Stimulated activated CD4-positive, alpha-beta T cell treated with anti-CD3 and anti-CD28 coated beads, TNF-alpha, amount 100 ng/mL, for 1 hour (primary cell): ENCODE data around the gene METTL22.
"Not testable (repeated sequence)": the region's sequence is repeated elsewhere in the genome, so short reads cannot be mapped to it uniquely, and the experiment has no call there.

Experiments
- DNase-seq, 3 donors: peaks; one replicate each; pipeline ENCODE4 v3.0.0-alpha.2; 2020; ENCODE audit warnings: low read depth in 3 of 3, low spot score in 1 of 3

The METTL22 gene

DNA sequence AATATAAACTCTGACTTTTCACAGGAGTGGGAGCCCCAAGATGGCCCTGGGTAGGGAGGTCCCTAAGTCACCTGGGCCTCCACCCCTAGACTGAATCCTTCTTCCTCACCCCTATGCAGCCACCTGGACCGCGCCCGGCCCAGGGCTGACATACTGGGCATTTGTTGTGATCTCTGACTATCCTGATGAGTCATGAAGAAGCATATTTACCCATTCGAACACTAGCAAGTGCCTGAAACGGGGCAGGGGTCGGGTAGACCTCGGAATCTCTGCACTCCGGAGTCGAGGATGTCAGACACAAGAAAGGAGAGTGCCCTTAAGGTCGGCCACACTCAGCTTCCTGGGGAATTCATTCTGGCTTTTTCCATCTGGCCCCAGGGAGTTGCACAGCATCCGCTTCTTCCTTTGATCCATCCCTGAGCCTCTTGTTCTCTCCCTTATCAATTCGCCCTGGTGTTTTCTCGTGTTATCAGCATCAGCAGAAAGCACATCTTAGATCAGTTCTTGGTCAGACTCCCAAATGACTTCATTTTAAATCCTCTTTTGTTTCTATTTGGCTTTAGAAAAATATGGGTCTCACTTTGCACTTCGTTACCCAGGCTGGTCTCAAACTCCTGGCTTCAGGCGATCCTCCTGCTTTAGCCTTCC lies 10.4 kb downstream of the METTL22 start:
- DNase-seq, result no peak

DNA sequence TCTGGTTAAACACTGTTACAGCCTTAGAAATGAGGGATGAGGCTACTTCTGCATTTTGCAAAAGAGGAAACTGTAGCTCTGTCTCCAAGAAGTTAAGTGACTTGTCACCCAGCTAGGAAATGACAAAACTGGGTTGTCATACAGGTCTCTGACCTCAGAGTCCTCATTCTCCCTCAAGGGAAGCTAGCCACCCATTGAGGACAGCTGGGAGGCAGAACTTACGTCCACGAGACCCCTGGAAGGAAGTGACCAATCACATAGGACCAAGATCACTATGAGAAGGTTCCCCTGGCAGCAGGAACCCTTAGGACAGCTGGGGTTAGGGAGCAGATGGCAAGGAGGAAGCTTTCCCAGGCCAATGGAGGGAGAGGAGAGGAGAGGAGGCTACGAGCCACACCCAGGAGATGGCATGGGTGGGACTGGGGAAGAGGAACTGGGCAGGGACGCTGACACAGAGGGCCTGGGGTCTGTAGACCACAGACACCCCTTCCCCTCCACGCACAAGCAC lies 11.2 kb downstream of the METTL22 start:
- DNase-seq, result no peak

DNA sequence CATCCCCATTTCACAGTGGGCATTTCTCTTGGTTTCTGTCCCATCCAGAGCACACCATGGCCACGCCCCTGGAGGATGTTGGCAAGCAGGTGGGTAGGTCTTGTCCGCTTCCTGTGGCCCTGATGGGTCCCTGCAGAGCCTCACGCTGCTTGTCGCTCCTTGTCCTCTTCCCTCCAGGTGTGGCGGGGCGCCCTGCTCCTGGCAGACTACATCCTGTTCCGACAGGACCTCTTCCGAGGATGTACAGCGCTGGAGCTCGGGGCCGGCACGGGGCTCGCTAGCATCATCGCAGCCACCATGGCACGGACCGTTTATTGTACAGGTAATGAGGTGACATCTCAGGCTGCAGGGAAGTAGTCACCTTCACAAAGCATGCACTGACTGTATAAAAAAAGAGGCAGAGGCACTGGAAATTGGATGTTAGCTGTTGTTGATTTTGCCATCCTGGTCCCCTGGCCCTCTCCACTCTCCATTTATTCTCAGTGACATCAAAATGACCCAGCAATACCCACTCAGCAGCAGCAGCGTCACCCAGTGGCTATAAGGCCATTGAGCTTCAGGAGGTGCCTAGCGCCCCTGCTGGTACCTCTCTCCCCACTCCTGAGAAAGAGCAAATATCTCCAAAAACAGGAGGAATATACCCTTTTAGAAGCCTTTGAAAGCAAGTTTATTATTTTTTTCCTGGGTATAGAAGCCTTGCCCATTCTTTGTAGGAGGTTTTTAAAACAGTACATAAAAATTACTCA lies 13.7 kb downstream of the METTL22 start:
- no peak for DNase-seq

DNA sequence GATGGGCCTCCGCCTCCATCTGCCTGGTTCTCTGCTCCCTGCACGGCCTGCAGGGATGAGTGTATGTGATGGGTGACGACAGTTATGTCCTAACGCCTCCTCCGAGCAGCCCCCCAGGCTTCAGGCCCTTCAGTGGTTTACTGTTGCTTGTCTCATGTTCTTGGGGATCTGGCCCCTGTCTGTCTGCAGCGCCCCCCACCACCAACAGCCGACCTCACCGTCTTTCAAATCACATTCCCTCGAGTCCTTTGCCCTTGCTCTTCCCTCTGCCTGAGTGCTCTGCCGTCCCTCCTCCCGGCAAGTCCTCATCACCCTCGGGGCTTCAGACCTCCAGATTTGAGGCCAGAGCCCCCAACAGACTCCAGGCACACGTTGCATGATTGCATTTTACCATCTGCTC lies 18.2 kb downstream of the METTL22 start:
- DNase-seq, result no peak

DNA sequence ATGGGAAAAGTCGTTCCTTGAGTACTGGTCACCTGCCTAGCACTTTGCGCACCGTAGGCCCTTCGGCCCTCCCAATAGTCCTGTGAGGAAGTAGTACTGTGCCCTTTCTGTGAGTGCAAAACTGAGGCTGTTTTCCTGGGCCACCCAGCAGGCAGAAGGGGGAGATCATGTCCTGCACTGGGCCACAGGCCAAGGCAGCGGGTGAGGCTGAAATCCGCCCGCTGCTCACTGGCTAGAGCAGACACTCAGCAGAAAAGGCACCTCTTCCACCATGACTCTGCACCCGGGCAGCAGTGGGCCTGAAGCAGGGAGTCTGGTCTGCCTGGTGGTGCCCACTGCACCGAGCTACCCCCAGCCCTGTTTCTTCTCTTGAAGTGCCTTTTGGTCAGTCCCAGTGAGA lies 20.2 kb downstream of the METTL22 start:
- no peak for DNase-seq

DNA sequence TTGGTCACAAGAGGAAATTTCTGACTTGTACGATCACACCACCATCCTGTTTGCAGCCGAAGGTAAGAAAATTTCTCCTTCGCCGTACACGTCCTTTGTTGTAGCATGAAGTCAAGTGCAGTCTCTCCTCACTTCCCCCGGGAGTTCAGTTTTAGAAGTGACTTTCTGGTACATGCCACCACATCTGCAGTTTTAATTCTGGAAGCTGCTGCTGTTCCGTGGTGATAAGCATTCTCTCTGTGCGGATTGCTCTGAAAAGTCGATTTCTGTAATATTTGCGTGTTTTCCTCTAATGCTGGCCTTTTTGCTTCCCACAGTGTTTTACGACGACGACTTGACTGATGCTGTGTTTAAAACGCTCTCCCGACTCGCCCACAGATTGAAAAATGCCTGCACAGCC lies 20.6 kb downstream of the METTL22 start:
- DNase-seq, result no peak

DNA sequence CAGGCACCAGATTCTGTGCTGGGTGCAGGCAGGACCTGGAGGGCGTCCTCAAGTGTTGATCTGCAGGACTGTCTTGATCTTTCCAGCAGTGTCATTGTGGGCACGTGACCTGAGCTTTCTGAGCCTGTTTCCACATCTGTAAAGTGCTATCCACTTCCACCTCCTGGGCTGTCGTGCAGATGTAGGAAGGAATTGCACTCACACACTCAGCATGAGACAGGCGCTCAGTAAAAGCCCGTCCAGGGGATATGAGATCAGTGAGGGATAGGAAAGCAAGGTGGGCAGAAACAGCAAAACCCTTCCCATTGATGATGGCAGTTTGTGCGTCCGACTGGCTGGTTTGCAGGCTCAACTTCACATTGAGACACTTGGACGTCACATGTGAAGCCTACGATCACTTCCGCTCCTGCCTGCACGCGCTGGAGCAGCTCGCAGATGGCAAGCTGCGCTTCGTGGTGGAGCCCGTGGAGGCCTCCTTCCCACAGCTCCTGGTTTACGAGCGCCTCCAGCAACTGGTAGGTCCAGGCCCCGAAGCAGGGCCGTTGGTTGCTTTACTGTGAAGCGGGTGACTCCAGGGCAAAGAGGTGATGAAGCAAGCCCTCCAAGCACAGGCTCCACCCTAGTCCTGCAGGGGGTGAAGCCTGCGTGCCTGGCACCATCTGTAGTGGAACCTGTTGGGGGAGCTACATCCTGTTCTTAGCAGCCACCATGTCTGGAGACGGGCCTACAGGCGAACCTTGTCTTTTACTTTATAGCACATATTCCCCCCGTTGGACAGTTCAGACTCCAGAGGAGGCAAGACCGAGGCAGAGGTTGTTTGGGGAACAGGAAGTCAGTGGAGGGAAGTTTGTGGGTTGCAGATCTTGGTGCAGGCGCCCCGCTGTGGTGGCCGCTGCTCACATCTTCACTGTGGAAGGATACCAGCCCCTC lies 23.0 kb downstream of the METTL22 start:
- no peak for DNase-seq

DNA sequence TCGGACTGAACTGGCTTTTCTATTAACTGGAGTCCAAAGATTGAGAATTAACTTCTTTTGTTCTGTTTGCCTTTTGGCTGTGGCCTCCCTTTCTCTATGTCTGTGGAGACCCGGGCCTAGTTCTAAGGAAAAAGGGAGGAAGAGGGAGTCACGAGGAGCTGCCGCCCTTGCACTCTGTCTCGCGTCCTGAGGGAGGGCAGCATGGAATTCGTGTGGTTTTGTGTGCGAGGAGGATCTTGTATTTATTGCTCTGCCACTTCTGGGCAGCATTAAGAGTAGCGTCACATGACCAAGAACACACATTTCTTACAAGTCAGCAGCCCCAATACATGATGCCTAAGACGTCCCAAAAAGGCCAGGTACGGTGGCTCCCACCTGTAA lies 23.6 kb downstream of the METTL22 start:
- no peak for DNase-seq

DNA sequence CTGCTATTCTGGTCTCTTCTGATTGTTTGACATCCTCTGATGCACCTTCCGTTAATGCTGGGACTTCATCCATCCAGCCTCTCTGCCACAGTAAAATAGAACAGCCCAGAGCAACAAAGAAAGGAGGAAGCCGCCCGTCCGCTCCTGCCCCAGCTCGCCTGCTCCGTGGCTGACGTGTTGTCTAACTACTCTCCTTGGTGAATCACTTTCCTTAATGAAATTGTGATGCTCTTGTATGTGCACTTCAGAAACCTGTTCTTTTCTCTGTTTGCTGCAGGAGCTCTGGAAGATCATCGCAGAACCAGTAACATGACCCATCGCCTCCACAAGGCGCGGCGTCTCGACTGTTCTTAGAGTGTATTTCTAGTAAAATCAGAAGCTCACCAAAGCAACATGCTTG lies 24.3 kb downstream of the METTL22 start:
- DNase-seq, result no peak

DNA sequence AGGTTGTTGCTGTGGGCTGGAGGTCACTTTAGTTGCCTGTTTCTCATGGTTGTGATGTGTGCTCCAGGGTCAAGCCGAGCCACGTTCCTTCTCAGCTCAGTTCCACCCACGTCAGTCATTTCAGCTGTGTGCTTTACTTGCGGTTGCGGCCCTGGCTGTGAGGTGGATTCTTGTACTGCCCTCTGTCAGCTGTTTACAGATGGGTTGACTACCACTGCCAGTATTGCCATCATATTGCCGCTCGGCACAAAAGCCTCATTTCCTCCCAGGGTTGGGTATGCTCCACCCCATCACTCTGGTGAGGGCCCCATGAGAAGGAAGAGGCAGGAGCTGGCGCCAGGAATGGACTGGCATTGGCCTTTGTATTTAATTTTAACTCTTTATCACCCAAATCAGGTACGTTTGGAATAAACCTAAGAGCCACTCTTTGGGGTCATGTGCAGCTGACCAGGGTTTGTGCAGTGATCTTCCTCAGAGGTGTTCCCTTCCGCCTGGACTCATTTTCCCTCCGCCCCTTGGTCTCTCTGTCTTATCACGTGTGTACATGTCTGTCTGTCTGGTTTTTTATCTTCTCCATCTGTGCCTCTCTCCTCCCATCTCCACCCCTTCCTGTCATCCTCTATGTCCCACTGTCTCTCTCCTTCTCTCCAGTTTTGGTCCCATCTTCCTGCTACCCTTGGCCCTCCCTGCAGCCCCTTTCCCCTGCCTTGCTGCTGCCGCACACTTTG lies 25.0 kb downstream of the METTL22 start:
- no peak for DNase-seq

DNA sequence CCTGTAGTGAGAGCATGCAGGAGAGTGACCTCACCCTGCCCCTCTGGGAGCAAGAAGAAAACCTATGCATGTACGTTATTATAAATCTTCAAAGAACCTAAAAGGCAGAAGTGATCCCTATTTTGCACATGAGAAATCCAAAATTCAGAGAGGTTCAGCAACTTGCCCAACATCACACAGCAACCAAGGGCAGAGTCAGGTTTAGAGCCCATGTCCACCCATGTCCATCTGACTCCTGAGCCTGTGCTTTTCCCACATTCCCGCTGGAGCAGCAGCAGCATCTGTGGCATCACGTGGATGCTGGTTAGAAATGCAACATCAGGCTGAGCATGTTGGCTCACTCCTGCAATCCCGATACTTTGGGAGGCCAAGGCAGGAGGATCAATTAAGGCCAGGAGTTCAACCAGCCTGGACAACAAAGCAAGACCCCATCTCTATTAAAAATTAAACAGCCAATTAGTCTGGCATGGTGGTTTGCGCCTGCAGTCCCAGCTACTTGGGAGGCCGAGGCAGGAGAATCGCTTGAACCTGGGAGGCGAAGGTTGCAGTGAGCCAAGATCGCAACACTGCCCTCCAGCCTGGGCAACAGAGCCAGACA lies 26.3 kb downstream of the METTL22 start:
- DNase-seq, result no peak

DNA sequence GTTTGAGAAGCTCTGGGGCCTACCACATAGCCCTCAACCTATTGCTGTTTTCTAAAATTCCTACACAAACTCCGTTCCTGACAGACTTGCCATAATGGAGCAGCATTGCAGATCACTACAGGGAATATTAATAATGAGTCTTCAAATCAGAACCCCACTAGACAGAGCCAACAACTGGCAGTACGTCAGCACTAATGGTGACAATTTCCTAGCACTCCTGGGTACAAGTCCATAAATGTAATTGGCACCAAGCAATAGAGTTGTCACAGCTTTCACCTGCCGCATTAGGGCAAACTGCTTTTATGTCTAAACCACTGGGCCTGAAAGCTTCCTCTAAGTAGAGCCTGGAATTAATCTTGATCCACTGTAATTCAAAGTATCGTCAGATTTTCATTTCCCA lies 27.4 kb downstream of the METTL22 start:
- DNase-seq, result no peak

DNA sequence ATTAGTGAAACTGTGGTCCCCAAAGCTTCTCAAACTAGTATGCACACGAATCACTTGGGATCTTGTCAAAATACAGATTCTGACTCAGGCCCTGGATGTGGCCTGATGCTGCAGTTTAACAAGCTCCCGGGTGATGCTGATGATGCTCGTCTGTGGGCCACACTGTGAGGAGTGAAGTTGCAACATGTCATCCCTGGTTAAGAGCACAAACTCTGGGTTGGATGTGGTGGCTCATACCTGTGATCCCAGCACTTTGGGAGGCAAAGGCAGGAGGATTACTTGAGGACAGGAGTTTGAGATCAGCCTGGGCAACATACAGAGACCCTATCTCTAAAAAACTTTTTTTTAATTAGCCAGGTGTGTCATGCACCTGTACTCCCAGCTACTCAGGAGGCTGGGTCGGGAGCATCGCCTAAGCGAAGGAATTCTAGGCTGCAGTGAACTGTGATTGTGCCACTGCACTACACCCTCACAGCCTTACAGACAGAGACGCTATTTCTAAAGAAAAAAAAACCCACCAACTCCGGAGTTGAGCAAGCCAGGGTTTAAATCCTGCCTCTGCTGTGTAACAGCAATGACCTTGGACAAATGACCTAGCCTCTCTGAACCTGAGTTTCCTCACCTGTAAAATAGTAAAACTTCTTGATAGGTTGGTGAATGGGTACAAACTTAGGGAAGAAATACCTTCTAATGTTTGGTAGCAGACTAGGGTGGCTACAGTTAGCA lies 28.5 kb downstream of the METTL22 start:
- no peak for DNase-seq

DNA sequence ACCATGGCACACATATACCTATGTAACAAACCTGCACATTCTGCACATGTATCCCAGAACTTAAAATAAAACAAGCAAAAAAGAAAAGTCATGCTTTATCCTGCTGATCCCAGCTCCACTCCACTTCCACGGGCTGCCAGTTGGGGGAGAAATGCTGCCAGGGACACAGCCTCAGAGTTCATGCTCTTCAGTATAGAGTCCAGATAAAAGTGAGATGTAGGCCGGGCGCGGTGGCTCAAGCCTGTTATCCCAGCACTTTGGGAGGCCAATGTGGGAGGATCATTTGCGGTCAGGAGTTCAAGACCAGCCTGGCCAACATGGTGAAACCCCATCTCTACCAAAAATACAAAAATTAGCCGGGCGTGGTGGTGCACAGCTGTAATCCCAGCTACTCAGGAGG lies 30.5 kb downstream of the METTL22 start:
- not testable (repeated sequence) for DNase-seq

DNA sequence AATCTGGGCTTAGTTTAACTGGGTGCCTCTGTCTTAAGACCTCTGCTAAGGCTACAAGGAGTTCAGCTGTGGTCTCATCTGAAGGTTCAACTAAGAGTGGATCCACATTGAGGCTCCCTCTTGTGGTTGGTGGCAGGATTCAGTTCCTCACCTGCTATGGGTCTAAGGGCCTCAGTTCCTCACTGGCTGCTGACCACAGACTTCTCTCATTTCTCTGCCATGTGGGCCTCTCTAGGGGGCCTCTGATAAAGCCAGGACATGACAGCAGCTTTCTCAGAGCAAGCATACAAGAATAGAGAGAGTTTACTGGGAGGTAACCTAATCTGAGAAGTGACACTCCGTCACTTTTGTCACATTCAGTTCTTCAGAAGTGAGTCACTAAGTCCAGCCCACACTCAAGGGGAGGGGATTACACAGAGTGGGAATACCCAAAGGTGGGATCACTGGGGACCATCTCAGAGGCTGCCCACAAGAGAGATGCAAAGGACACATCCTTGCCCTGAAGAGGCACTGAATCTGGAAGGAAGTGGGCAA lies 33.8 kb downstream of the METTL22 start:
- DNase-seq, result no peak

DNA sequence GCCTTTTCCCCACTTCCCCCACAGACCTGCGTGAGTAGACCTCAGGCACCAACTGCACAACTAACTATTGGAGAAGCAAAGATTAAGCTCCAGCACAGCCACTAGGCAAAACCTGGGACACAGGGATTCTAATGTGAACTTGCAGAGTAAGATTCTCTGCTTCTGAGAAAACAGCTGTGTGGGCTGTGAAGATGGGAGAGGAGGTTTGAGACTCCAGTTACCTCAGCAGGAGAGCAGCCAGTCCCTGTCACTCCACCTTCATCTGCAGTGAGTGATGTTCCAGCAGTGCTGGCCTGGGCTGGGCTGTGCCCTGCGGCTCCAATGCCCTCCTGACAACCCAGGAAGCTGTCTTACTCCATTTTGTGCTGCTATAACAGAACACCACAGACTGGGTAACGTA lies 34.9 kb downstream of the METTL22 start:
- DNase-seq, result no peak

DNA sequence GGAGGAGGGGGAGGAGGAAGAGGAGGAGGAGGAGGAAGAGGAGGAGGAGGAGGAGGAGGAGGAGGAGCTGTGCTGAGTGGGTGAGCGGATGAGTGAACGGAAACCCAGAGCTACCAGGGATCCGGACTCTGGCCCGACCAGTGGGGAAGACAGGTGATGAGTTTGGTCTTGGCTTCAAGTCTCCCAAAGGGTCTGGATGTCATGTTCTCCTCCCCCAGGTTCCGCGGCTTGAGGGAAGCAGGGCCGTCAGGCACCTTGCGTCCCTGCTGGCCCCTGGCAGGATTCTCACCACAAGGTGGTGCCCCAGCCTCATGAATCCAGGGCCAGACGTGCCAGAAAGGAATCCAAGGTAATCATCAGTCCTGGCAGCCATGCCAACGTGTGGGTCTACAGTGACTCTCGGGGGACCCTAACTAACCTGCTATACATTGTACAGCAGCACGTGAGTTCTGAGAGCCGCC lies 39.4 kb downstream of the METTL22 start:
- peak in 2 of 3 donors; percentile 13 to 21 for DNase-seq

DNA sequence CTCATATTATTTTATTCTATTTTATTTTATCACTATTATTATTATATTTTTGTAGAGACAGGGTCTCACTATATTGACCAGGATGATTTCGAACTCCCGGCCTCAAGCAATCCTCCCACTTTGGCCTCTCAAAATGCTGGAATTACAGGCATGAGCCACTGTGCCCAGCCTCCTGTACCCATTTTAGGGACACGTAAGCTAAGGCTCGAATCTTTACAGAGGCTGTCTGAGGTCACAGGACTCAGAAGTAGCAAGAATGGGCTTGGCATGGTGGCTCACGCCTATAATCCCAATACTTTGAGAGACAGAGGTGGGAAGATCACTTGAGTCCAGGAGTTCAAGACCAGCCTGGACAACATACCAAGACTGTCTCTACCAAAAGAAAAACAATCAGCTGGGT lies 40.2 kb downstream of the METTL22 start:
- DNase-seq, result no peak

DNA sequence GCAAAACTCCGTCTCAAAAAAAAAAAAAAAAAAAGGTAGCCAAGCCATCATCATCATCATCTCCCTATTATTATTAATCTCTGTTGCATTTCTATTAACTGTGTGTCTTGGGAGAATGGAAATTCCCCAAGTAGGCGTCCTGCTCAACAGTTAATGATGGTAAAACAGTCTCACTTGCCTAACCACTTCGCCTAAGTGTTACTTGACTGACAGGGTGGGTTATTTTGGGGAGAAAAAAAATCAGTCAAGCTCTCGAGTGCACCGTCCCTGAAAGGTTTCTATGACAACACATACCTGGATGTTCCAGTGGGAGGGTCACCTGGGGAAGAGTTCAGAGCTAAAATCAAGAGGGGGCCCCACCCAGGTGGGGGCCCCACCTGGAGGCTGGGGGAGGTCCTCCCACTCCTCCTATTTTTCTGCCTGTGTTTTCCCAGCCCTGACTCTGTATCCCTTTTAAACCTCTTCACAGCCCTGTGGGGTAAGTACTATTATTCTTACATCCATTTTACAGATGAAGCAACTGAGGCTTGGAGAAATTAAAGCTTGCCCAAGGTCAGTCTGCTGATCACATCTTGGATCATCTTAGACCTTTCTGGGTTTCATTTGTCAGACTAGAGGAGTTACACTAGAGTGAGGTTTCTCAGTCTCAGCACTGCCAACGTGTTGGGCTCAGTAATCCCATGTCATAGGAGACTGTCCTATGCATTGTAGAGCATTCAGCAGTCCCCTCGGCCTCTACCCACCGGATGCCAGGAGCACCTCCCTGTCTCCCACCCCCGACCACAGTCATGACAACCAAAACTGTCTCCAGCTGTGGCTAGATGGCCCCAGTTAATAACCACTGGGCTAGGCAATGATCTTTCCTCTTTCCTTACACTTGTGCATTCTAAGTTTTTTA lies 41.9 kb downstream of the METTL22 start:
- no peak for DNase-seq
